Mesenchymal stem cell (in vitro differentiated cells and primary cell): ENCODE data around the gene TSSC4.
A peak's percentile ranks its signal among the peaks of the same experiment; 100 is the strongest.

Experiments used
- DNase-seq: peaks from one replicate; pipeline ENCODE4 v3.0.0-alpha.2; 2013
- H2AFZ ChIP-seq: one replicate; pipeline ENCODE4 v1.6.1; 2013; ENCODE audit warnings: low read depth, mild to moderate bottlenecking, control low read depth, inconsistent platforms, low read length, moderate library complexity
- H2AK5ac ChIP-seq: 2 replicates; pipeline ENCODE4 v1.6.1; 2013; ENCODE audit warnings: low read length, moderate library complexity, mild to moderate bottlenecking, inconsistent platforms; ENCODE audit not compliant: severe bottlenecking
- H2BK120ac ChIP-seq: one replicate; pipeline ENCODE4 v1.6.1; 2013; ENCODE audit warnings: low read depth, mild to moderate bottlenecking, inconsistent platforms, low read length, moderate library complexity
- H2BK12ac ChIP-seq, 2 experiments: one replicate each; pipeline ENCODE4 v1.6.1; 2013; ENCODE audit warnings: inconsistent platforms in 2 of 2, low read length in 2 of 2, mild to moderate bottlenecking in 2 of 2, moderate library complexity in 2 of 2, control low read depth in 1 of 2
- H2BK15ac ChIP-seq: one replicate; pipeline ENCODE4 v1.6.1; 2013; ENCODE audit warnings: mild to moderate bottlenecking, low read depth, inconsistent platforms; ENCODE audit not compliant: poor library complexity, severe bottlenecking
- H2BK5ac ChIP-seq: 2 replicates; pipeline ENCODE4 v1.6.1; 2013; ENCODE audit warnings: low read depth, mild to moderate bottlenecking, low read length, control low read depth, inconsistent platforms; ENCODE audit not compliant: poor library complexity, severe bottlenecking
- H3K14ac ChIP-seq, 2 experiments: one replicate each; pipeline ENCODE4 v1.6.1; 2013; ENCODE audit warnings: inconsistent platforms in 2 of 2, low read length in 2 of 2, control low read depth in 1 of 2, mild to moderate bottlenecking in 1 of 2, moderate library complexity in 1 of 2
- H3K18ac ChIP-seq, 2 experiments: one replicate each; pipeline ENCODE4 v1.6.1; 2013; ENCODE audit warnings: inconsistent platforms in 2 of 2, low read length in 2 of 2, control low read depth in 1 of 2, low read depth in 1 of 2, mild to moderate bottlenecking in 1 of 2
- H3K23ac ChIP-seq, 2 experiments: one replicate each; pipeline ENCODE4 v1.6.1; 2013; ENCODE audit warnings: inconsistent platforms in 2 of 2, low read length in 2 of 2, mild to moderate bottlenecking in 2 of 2, moderate library complexity in 2 of 2, control low read depth in 1 of 2
- H3K27ac ChIP-seq: 2 replicates; pipeline ENCODE4 v1.5.1; 2013; ENCODE audit warnings: mild to moderate bottlenecking, moderate library complexity, low read length, control low read depth, inconsistent platforms; ENCODE audit not compliant: poor library complexity, severe bottlenecking
- H3K27me3 ChIP-seq, 2 experiments: 2 replicates each; pipeline versions ENCODE4 v1.6.1 to v1.7.0; 2013; ENCODE audit warnings: low read length in 2 of 2, mild to moderate bottlenecking in 2 of 2, moderate library complexity in 2 of 2, control low read depth in 1 of 2, inconsistent platforms in 1 of 2; ENCODE audit not compliant: control insufficient read depth in 1 of 2, insufficient read depth in 1 of 2
- H3K36me3 ChIP-seq, 2 experiments: 2 replicates each; pipeline versions ENCODE4 v1.6.1 to v1.7.0; 2013; ENCODE audit warnings: low read length in 2 of 2, control low read depth in 1 of 2, inconsistent platforms in 1 of 2, low read depth in 1 of 2, mild to moderate bottlenecking in 1 of 2; ENCODE audit not compliant: insufficient read depth in 2 of 2, control insufficient read depth in 1 of 2
- H3K4ac ChIP-seq, 2 experiments: one replicate each; pipeline ENCODE4 v1.6.1; 2013; ENCODE audit warnings: inconsistent platforms in 2 of 2, low read length in 2 of 2, mild to moderate bottlenecking in 2 of 2, moderate library complexity in 2 of 2, control low read depth in 1 of 2, low read depth in 1 of 2
- H3K4me1 ChIP-seq: 2 replicates; pipeline ENCODE4 v1.6.1; 2013; ENCODE audit warnings: low read depth, low read length, control low read depth; ENCODE audit not compliant: control insufficient read depth, insufficient read depth
- H3K4me2 ChIP-seq: 2 replicates; pipeline ENCODE4 v1.6.1; 2013; ENCODE audit warnings: low read length, mild to moderate bottlenecking, inconsistent platforms; ENCODE audit not compliant: poor library complexity, severe bottlenecking
- H3K4me3 ChIP-seq, 2 experiments: 2 replicates each; pipeline versions ENCODE4 v1.5.1 to v1.7.0; 2013; ENCODE audit warnings: low read length in 2 of 2, mild to moderate bottlenecking in 2 of 2, control low read depth in 1 of 2, low read depth in 1 of 2; ENCODE audit not compliant: insufficient read depth in 1 of 2
- H3K79me1 ChIP-seq: replicated peaks from 2 replicates; pipeline ENCODE4 v1.6.1; 2013; ENCODE audit warnings: mild to moderate bottlenecking, control low read depth, low read length, inconsistent platforms; ENCODE audit not compliant: poor library complexity, severe bottlenecking
- H3K9ac ChIP-seq: 2 replicates; pipeline ENCODE4 v1.7.0; 2013; ENCODE audit warnings: mild to moderate bottlenecking, low read length, moderate library complexity
- H3K9me3 ChIP-seq: 2 replicates; pipeline ENCODE4 v1.7.0; 2013; ENCODE audit warnings: mild to moderate bottlenecking, low read length; ENCODE audit not compliant: control insufficient read depth
- H4K8ac ChIP-seq: one replicate; pipeline ENCODE4 v1.6.1; 2013; ENCODE audit warnings: inconsistent platforms, mild to moderate bottlenecking, low read length, moderate library complexity
- H4K91ac ChIP-seq: one replicate; pipeline ENCODE4 v1.6.1; 2013; ENCODE audit warnings: mild to moderate bottlenecking, low read length, inconsistent platforms
- WGBS: methylation state at CpG from one replicate; pipeline ENCODE4 v1.1.7; 2013; ENCODE audit warnings: mixed read lengths; 5-methylcytosine and 5-hydroxymethylcytosine counted together

The TSSC4 gene

GRCh38 chr11:2375964-2376551 is 24.5 kb upstream of the TSSC4 start:
- H2BK15ac ChIP-seq = no peak overlapping the region
- no peak overlapping the region for H2AFZ ChIP-seq
- no peak overlapping the region for H3K4me2 ChIP-seq
- H3K4ac ChIP-seq = no peak overlapping the region
- 96% methylated on average over 16 of the region's 16 CpGs for WGBS
- no peaks in the 10 kb centered on the region for H3K9me3 ChIP-seq
- H3K9ac ChIP-seq = no peak overlapping the region
- no peak overlapping the region for H3K23ac ChIP-seq
- peaks cover 44% of the 10 kb centered on the region for H3K4me1 ChIP-seq
- no peak overlapping the region for H2BK5ac ChIP-seq
- no peak overlapping the region for H4K8ac ChIP-seq
- H3K4me3 ChIP-seq = no peak overlapping the region
- H3K79me1 ChIP-seq = peaks cover 20% of the 10 kb centered on the region
- no peak for DNase-seq
- H3K36me3 ChIP-seq = peaks cover 7 to 17% of the 10 kb centered on the region in 2 experiments
- H3K27ac ChIP-seq = no peak overlapping the region
- no peak overlapping the region for H2AK5ac ChIP-seq
- no peak overlapping the region for H3K18ac ChIP-seq
- H2BK120ac ChIP-seq = no peak overlapping the region
- H4K91ac ChIP-seq = no peak overlapping the region
- H3K27me3 ChIP-seq = no peaks in the 10 kb centered on the region
- no peak overlapping the region for H3K14ac ChIP-seq
- H2BK12ac ChIP-seq = no peak overlapping the region

GRCh38 chr11:2376751-2377451 is 23.6 kb upstream of the TSSC4 start, which contains the start of gene CD81:
Gene CD81 (plus strand): TSS chr11:2377310. CDS start chr11:2377550, 240 bp downstream.
- Histone ChIP-seq H3K4me2 (peak within 1 kb of the TSS; percentile 93), H2BK120ac (peak within 1 kb of the TSS; percentile 57), H3K79me1 (peaks cover 20% of the 10 kb centered on the region), H3K14ac (peak within 1 kb of the TSS in 1 of 2 experiments; percentile 84), H3K18ac (peak within 1 kb of the TSS; percentile 71 to 88), H3K4ac (peak within 1 kb of the TSS; percentile 58 to 93), H3K4me1 (peaks cover 50% of the 10 kb centered on the region), H4K91ac (peak within 1 kb of the TSS; percentile 74), H2AK5ac (no peak within 1 kb of the TSS), H4K8ac (no peak within 1 kb of the TSS), H2BK15ac (peak within 1 kb of the TSS; percentile 55), H3K27me3 (no peaks in the 10 kb centered on the region), H2AFZ (no peak within 1 kb of the TSS), H3K36me3 (peaks cover 7 to 24% of the 10 kb centered on the region in 2 experiments), H2BK12ac (no peak within 1 kb of the TSS), H3K23ac (peak within 1 kb of the TSS in 1 of 2 experiments; percentile 10), H3K9ac (peak within 1 kb of the TSS; percentile 96), H2BK5ac (no peak within 1 kb of the TSS), H3K9me3 (no peaks in the 10 kb centered on the region), H3K27ac (peak within 1 kb of the TSS; percentile 45), H3K4me3 (peak within 1 kb of the TSS; percentile 87 to 97)
- no peak for DNase-seq
- 22% methylated on average over 21 of the region's 65 CpGs for WGBS

- Histone ChIP-seq H4K91ac (peak overlapping the region; percentile 74), H2BK5ac (no peak overlapping the region)
These were observed 22.8 kb upstream of the TSSC4 start for GRCh38 chr11:2377511-2378443.

More at GRCh38 chr11:2377511-2378443, 22.8 kb upstream of the TSSC4 start:
- Histone ChIP-seq H2AK5ac (no peak overlapping the region), H3K36me3 (peaks cover 7 to 31% of the 10 kb centered on the region in 2 experiments), H3K18ac (peak overlapping the region; percentile 71 to 88), H2BK120ac (peak overlapping the region; percentile 57), H3K4me3 (peak overlapping the region; percentile 87 to 97), H3K27me3 (no peaks in the 10 kb centered on the region), H3K4me1 (peaks cover 59% of the 10 kb centered on the region), H3K4me2 (peak overlapping the region; percentile 93), H3K14ac (peak overlapping the region in 1 of 2 experiments; percentile 84), H2BK15ac (peak overlapping the region; percentile 55), H3K27ac (peak overlapping the region; percentile 45), H2AFZ (no peak overlapping the region), H3K4ac (peak overlapping the region; percentile 58 to 93), H4K8ac (no peak overlapping the region), H3K23ac (peak overlapping the region in 1 of 2 experiments; percentile 10), H2BK12ac (no peak overlapping the region), H3K9ac (peak overlapping the region; percentile 96), H3K9me3 (no peaks in the 10 kb centered on the region), H3K79me1 (peaks cover 20% of the 10 kb centered on the region)
- under 1% methylated on average over 61 of the region's 88 CpGs for WGBS
- DNase-seq = peak; percentile 68
